AG09319 (cell line): ENCODE measurements around the gene BEND5.

Experiments
- DNase-seq: peaks from one replicate; pipeline ENCODE4 v3.0.0-alpha.2; 2010; ENCODE audit warnings: low read depth; ENCODE audit errors: extremely low read depth
- CTCF ChIP-seq: IDR thresholded peaks from 2 replicates; pipeline ENCODE4 v1.5.1; 2011; ENCODE audit warnings: low read depth, mild to moderate bottlenecking, inconsistent platforms, low read length, moderate library complexity

BEND5 gene

GRCh38 chr1:48756683-48757316 is 19.9 kb downstream of the BEND5 start:
- no peak for DNase-seq

DNA sequence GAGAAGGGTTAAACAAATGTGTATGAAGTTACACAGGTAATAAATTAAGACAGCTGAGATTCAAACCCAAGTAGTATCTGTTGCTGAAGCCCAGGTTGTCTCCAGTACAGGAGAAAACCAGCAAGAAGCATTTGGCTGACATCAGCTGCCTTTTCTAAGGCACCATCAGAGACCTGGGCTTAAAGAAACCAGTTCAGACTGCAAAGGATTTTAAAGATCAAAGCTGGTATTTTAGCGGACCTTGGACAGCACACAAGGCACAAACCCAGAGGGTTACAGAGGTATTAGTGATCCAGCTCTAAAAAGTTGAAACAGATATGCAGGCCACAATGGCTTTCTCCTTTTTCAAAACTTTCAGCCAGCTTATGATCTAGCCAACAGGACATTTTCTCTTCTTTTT is 23.4 kb downstream of the BEND5 start:
- DNase-seq: no peak
- TF ChIP-seq CTCF: no peak

More at GRCh38 chr1:48756683-48757316, 19.9 kb downstream of the BEND5 start:
- no peak for TF ChIP-seq CTCF

GRCh38 chr1:48750109-48750508 is 26.6 kb downstream of the BEND5 start:
- DNase-seq: no peak
- no peak for TF ChIP-seq CTCF

DNA sequence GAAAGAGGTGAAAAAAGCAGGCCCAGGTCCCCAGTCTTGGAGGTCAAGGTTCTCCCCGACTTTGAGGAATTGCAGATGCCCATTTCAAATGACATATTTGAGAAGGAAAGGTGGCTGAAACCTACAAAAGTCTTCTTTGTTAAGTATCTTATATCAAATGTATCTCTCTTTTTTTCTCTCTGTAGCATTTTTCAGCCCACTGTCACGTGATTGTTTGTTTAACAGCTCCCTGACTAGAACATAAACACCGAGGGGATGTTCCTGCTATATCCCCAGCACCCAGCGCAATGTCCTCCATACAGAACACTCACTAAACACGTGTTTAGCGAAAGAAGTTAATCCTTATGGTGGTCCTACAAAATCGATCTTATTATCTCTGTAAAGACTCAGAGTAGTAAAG is 27.6 kb downstream of the BEND5 start:
- DNase-seq: no peak
- no peak for TF ChIP-seq CTCF

DNA sequence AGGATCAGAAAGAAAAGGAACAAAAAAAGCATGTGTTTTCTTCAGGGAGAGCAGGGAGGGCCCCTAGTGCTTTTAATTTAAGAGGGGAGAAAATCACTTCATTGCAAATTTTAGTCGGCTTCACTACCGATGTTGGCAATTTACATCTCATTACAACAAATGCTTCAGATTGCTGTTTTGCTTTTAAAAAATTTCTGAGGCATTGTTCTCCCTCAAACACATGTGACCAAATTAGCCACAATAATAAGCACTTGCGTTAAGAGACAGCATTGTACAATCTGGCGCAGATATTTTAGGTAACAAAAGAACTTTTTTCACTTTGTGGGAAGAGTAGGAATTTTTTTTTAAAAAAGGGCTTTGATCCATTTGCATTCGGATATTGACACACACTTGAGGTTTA is 29.8 kb downstream of the BEND5 start:
- no peak for DNase-seq
- no peak for TF ChIP-seq CTCF

GRCh38 chr1:48744032-48744431 is 32.7 kb downstream of the BEND5 start:
- DNase-seq: no peak
- TF ChIP-seq CTCF: no peak

DNA sequence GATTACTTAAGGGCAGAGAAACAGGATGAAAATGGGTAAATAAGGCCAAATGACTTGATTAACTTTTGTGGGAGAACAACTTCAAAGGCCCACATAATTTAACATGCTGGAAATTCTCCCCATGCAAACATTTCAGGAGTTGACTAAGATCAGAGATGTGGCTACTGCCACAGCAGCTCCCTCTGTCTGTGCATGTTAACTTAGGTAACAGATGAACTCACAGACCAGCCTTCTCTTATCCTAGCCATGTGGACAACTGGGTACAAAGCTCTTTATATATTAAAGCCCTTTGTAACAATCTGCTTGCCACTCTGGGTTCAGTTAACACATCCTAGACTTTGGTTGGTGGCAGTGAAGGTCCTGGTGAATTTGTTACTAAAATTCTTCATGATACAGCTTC is 33.2 kb downstream of the BEND5 start:
- no peak for DNase-seq
- no peak for TF ChIP-seq CTCF
